NCI-H2171 treated with DMSO at 0.1 percent for 48 hours (cell line): ENCODE measurements around the gene TBCC.

ENCODE experiments used
- DNase-seq: peaks from one replicate; lab custom pipeline; 2025; lab: John Stamatoyannopoulos, UW

Gene TBCC

GRCh38 chr6:42694586-42694985, 51.3 kb downstream of the TBCC start:
- no peak for DNase-seq
